ENCODE measurements around the gene ST6GALNAC6.

DNA sequence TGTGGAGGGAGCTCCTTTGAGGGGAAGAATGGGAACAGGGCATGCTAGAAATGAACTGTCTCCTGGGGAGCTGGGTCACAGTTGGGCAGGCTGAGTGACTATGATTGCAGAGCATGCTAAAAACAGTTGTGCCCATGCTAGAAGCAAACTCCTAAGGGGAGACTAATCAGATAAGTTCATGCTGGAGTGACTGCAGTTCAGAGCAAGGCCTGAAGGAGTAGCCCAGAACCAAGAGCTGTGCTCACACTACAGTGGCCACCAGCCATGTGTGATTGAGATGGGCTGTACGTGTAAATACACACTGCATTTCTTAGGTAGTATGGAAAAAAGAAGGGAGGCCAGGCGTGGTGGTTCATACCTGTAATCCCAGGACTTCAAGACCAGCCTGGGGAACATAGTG, 11.6 kb downstream of the ST6GALNAC6 start:
- TF ChIP-seq EZH2phosphoT487 (IDR thresholded peaks at IDR 0.05; ENCODE audit: low read depth, severe bottlenecking, unreplicated experiment) (no peak), EZH2 (IDR thresholded peaks at IDR 0.05; ENCODE audit: borderline replicate concordance) (no peak)
